ENCODE measurements around the gene GADD45G.

The GADD45G gene, protein sequence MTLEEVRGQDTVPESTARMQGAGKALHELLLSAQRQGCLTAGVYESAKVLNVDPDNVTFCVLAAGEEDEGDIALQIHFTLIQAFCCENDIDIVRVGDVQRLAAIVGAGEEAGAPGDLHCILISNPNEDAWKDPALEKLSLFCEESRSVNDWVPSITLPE
- 21.7 to 24.9 (median 23.5) reads per million in 3 donors for total RNA-seq

DNA sequence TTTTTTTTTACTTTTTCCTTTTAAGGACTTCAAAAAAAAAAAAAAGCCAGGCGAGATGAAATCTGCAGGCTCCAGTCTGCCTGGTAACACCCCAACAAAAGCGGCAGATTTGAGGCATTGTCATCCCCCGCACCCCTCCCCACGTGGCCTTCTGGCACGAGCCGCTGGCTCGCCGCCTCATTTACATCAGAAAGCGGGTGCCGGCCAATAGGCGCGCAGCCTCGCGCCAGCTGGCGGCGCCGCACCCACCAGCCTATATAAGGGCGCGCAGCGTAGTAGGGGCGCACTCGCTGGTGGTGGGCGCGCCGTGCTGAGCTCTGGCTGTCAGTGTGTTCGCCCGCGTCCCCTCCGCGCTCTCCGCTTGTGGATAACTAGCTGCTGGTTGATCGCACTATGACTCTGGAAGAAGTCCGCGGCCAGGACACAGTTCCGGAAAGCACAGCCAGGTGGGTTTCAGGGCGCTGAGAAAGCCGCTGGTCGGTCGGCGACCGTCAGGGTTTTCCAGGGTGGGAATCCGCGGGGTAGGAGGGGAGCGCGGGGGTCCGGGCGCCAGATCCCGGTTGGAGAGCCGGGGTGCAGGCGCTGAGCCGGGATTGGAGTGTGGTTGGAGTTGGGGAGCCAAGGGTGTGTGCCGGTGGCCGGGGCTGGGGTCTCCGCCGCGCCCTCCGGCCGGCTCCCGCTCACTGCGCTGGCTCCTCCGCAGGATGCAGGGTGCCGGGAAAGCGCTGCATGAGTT, at the start of gene GADD45G:
TSS of gene GADD45G (plus strand) at position 284 of the 736 bp plus-strand sequence. CDS start at position 394, 110 bp downstream.
- Histone ChIP-seq H3K4me3 (ENCODE audit: insufficient read depth, low read depth, low read length, poor library complexity, severe bottlenecking) (peak within 1 kb of the TSS; percentile 71), H3K27ac (ENCODE audit: insufficient read depth, low read length, poor library complexity, severe bottlenecking) (peak within 1 kb of the TSS; percentile 54), H3K27me3 (replicated peaks; ENCODE audit: control insufficient read depth, insufficient read depth, low read length, poor library complexity, severe bottlenecking) (no peaks in the 10 kb centered on the region), H3K9me3 (ENCODE audit: control insufficient read depth, low read length) (no peaks in the 10 kb centered on the region), H3K4me1 (ENCODE audit: control insufficient read depth, insufficient read depth, low read length, poor library complexity, severe bottlenecking) (peaks cover 27% of the 10 kb centered on the region), H3K36me3 (ENCODE audit: control insufficient read depth, insufficient read depth, low read length) (no peaks in the 10 kb centered on the region)
- peak; percentile 83 to 89 (median 84) for DNase-seq

DNA sequence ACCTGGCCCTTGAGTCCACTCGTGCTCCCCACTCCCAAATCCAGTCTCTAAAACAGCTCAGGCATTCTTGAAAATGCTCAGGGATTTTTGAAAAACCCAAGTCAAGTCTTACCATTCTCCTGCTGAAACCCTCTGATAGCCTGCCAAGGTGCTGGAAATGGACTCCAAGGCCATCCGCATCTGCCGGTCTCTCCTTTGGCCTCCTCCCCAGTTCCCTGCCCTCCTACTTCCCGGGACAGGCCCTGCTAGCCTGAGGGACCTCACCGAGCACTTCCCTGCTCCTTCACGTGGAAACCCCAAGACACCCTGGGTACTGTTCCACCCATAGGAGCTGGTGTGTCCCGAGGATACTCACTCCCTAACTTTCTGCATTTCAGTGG, 49.8 kb upstream of the GADD45G start:
- Histone ChIP-seq H3K27ac (ENCODE audit: insufficient read depth, low read length, poor library complexity, severe bottlenecking) (no peak overlapping the region), H3K4me3 (ENCODE audit: insufficient read depth, low read depth, low read length, poor library complexity, severe bottlenecking) (no peak overlapping the region), H3K4me1 (ENCODE audit: control insufficient read depth, insufficient read depth, low read length, poor library complexity, severe bottlenecking) (no peaks in the 10 kb centered on the region), H3K9me3 (ENCODE audit: control insufficient read depth, low read length) (no peaks in the 10 kb centered on the region), H3K27me3 (replicated peaks; ENCODE audit: control insufficient read depth, insufficient read depth, low read length, poor library complexity, severe bottlenecking) (no peaks in the 10 kb centered on the region), H3K36me3 (ENCODE audit: control insufficient read depth, insufficient read depth, low read length) (no peaks in the 10 kb centered on the region)
- no peak for DNase-seq

DNA sequence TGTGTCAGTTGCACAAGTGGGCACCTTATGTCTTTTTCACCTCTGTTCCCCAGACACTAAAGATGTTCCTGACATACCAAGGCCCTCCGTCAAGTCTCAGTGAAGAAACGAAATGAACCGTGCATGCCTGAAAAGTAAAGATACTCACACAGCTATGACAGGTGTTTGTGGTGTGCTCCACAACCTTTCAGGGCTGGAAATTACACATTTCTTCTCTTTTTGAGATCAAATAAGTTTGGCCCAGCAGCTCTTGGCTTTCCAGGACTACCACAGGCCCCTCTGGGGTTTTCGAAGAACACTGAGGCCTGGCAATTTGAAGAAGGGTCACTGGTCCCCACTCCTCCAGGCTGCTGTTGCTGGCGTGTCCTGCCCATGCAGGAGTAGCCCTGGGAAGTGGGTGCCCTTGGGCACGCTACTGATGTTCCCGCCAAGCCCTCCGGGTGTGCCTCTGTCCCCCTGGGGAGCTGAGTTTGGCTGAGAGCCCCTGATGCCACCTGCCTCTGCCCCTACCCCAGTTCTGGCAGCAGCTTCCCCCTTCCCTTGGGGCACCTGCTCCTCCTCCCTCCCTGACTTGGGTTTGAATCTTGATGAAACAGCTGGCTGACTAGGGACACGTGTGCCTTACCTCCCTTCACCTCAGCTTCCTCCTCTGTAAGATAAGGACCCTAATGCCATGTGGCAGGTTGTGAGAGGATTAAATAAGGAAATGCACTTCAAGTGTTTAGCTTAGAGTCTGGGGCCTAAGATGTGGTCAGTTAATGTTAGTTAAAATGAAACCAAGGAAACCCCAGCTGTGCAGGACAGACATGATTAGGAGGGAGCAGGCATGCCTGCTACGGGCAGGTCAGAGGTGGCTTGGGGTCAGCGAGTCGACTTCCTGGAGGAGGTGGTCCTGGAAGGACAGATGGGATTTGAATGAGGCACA, 49.1 kb upstream of the GADD45G start:
- Histone ChIP-seq H3K4me1 (ENCODE audit: control insufficient read depth, insufficient read depth, low read length, poor library complexity, severe bottlenecking) (no peaks in the 10 kb centered on the region), H3K9me3 (ENCODE audit: control insufficient read depth, low read length) (no peaks in the 10 kb centered on the region), H3K27ac (ENCODE audit: insufficient read depth, low read length, poor library complexity, severe bottlenecking) (no peak overlapping the region), H3K27me3 (replicated peaks; ENCODE audit: control insufficient read depth, insufficient read depth, low read length, poor library complexity, severe bottlenecking) (no peaks in the 10 kb centered on the region), H3K4me3 (ENCODE audit: insufficient read depth, low read depth, low read length, poor library complexity, severe bottlenecking) (no peak overlapping the region), H3K36me3 (ENCODE audit: control insufficient read depth, insufficient read depth, low read length) (no peaks in the 10 kb centered on the region)
- no peak for DNase-seq

DNA sequence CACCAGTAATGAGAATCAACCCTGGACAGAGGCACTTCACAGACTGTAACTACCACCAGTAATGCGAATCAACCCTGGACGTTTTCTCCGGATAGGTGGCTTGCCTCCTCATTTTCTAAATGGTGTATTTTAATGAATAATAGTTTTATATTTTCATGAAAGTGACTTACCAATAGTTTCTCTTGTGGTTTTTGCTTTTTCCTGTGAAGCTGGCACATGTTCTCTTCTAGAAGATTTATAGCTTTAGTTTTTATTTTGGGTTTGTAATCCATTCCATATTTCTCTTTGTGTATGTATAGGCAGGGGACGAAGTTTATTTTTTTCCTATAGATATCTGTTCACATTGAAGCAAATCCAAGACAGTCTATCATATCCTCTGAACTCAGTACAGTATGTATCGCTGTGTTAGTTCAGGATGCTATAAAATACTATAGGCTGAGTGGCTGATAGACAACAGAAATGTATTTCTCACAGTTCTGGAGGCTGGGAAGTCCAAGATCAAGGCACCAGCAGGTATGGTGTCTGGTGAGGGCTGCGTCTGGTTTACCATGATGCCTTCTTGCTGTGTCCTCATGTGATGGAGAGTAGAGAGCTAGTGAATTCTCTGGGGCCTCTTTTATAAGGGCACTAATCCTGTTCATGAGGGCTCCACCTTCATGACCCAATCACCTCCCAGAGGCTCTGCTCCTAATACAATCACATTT, 46.5 kb upstream of the GADD45G start:
- Histone ChIP-seq H3K27ac (ENCODE audit: insufficient read depth, low read length, poor library complexity, severe bottlenecking) (no peak overlapping the region), H3K27me3 (replicated peaks; ENCODE audit: control insufficient read depth, insufficient read depth, low read length, poor library complexity, severe bottlenecking) (no peaks in the 10 kb centered on the region), H3K4me3 (ENCODE audit: insufficient read depth, low read depth, low read length, poor library complexity, severe bottlenecking) (no peak overlapping the region), H3K36me3 (ENCODE audit: control insufficient read depth, insufficient read depth, low read length) (no peaks in the 10 kb centered on the region), H3K4me1 (ENCODE audit: control insufficient read depth, insufficient read depth, low read length, poor library complexity, severe bottlenecking) (no peaks in the 10 kb centered on the region), H3K9me3 (ENCODE audit: control insufficient read depth, low read length) (no peaks in the 10 kb centered on the region)
- DNase-seq, result no peak

DNA sequence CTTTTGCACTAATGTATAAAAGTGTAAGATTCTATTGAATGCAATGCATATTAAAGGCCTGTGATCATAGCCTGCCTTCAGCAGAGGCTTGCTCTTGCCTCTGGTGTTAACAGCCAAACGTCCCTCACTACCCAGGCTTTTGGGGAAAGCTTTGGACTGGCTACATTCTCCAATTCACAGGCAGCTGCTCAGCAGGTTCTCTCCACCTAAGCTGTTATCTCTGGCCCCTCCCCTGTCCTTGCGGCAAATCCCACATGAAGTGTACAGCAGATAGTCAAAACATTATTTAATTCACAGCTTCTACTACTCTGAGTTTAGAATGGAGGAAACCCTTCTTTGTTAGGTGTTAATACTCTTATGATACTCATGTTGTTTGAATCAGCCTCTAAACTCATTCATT, 45.9 kb upstream of the GADD45G start:
- no peaks in the 10 kb centered on the region for H3K9me3 ChIP-seq (ENCODE audit: control insufficient read depth, low read length)
- no peaks in the 10 kb centered on the region for H3K36me3 ChIP-seq (ENCODE audit: control insufficient read depth, insufficient read depth, low read length)
- DNase-seq, result no peak
- H3K27me3 ChIP-seq (replicated peaks; ENCODE audit: control insufficient read depth, insufficient read depth, low read length, poor library complexity, severe bottlenecking), result no peaks in the 10 kb centered on the region
- no peaks in the 10 kb centered on the region for H3K4me1 ChIP-seq (ENCODE audit: control insufficient read depth, insufficient read depth, low read length, poor library complexity, severe bottlenecking)
- no peak overlapping the region for H3K27ac ChIP-seq (ENCODE audit: insufficient read depth, low read length, poor library complexity, severe bottlenecking)
- no peak overlapping the region for H3K4me3 ChIP-seq (ENCODE audit: insufficient read depth, low read depth, low read length, poor library complexity, severe bottlenecking)

DNA sequence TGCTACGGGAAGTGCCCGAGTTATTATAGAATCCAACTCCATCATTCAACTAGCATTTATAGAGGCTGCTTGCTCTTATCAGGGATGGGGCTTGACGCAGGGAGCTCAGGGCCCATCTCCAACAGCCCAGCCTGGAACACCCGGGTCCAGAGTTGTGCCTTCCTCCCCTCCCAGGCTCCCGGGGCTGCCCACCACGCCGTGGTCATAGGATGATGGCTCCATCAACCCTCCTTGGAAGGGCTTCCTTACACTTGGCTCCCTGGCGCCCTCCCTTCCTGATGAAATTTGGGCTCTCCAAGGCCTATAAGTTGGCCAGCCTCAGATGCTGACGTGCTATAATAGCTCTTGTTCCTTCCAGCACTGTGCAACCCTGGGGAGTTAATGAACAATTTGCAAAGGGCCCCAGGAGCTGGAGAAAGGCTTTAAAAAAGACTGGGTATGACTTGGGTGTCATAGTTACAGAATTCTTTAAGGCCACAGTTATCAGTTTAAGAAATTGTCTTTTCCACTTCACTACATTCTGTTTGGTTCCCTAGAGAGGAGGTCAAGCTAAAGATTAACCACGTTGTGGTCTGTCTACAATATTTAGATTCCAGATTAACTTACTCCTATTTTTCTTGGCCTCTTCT, 42.5 kb upstream of the GADD45G start:
- DNase-seq, result no peak
- H3K27ac ChIP-seq (ENCODE audit: insufficient read depth, low read length, poor library complexity, severe bottlenecking), result no peak overlapping the region
- H3K27me3 ChIP-seq (replicated peaks; ENCODE audit: control insufficient read depth, insufficient read depth, low read length, poor library complexity, severe bottlenecking), result no peaks in the 10 kb centered on the region
- no peak overlapping the region for H3K4me3 ChIP-seq (ENCODE audit: insufficient read depth, low read depth, low read length, poor library complexity, severe bottlenecking)
- H3K36me3 ChIP-seq (ENCODE audit: control insufficient read depth, insufficient read depth, low read length), result no peaks in the 10 kb centered on the region
- no peaks in the 10 kb centered on the region for H3K4me1 ChIP-seq (ENCODE audit: control insufficient read depth, insufficient read depth, low read length, poor library complexity, severe bottlenecking)
- H3K9me3 ChIP-seq (ENCODE audit: control insufficient read depth, low read length), result no peaks in the 10 kb centered on the region

DNA sequence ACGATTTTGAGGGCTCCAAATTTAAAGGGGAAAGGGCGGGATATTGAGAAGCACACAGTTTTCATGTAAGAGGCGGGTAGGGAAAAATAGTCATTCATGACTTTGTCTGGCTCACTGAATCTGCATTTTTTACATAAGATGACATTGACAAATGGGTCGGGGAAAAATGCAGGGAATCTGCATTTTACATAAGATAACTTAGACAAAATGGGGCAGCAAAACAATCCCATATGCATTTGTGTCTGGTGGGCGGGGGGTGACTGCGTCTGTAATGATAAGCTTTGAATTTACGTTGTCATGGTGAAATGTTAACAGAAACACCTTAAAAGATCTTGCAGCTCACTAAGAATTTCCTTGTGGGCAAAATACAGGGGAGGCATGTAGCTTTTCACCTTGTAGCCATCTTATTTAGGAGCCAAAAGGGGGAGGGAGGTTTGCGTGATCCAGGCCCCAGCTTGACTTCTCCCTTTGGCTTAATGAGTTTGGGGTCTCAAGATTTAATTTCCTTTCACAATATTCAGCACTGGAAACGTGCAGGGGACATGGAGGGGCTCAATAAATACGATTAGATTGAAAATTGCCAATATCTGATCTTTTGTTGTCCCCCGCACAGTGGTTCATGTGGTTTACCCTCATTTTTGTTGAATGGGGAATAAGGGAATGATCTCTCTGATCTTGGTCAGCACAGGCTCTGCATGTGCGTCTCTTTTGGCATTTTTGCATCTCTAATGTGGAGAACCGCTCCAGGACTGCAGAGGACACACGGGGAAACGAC, 41.1 kb upstream of the GADD45G start:
- Histone ChIP-seq H3K36me3 (ENCODE audit: control insufficient read depth, insufficient read depth, low read length) (no peaks in the 10 kb centered on the region), H3K9me3 (ENCODE audit: control insufficient read depth, low read length) (no peaks in the 10 kb centered on the region), H3K4me3 (ENCODE audit: insufficient read depth, low read depth, low read length, poor library complexity, severe bottlenecking) (no peak overlapping the region), H3K4me1 (ENCODE audit: control insufficient read depth, insufficient read depth, low read length, poor library complexity, severe bottlenecking) (no peaks in the 10 kb centered on the region), H3K27me3 (replicated peaks; ENCODE audit: control insufficient read depth, insufficient read depth, low read length, poor library complexity, severe bottlenecking) (no peaks in the 10 kb centered on the region), H3K27ac (ENCODE audit: insufficient read depth, low read length, poor library complexity, severe bottlenecking) (no peak overlapping the region)
- no peak for DNase-seq

DNA sequence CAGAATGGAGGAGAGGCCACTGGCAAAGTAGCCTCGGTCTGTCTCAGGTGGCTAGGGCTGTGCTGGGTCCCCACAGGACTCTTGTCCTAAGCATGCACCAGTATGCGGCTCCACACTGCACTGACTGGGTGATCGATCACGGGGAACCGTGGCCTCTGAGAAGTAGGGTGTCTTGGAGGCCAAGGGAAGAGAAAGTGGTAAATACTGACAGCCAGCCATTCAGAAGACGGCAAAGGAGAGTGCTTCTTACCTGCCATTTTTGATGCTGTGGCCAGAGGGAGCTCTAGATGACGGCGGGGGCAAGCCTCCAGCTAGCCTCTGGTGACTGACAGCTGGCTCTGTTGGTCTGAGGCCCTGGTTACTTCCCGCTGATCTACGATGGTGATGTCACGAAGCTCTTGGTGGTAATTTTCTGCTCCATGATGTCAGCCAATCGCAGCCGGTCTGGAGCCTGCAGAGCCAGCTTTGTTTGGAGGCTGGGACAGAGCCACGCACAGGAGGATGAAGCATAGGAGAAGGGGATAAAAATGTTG, 40.4 kb upstream of the GADD45G start:
- Histone ChIP-seq H3K4me1 (ENCODE audit: control insufficient read depth, insufficient read depth, low read length, poor library complexity, severe bottlenecking) (no peaks in the 10 kb centered on the region), H3K36me3 (ENCODE audit: control insufficient read depth, insufficient read depth, low read length) (no peaks in the 10 kb centered on the region), H3K27ac (ENCODE audit: insufficient read depth, low read length, poor library complexity, severe bottlenecking) (no peak overlapping the region), H3K27me3 (replicated peaks; ENCODE audit: control insufficient read depth, insufficient read depth, low read length, poor library complexity, severe bottlenecking) (no peaks in the 10 kb centered on the region), H3K9me3 (ENCODE audit: control insufficient read depth, low read length) (no peaks in the 10 kb centered on the region), H3K4me3 (ENCODE audit: insufficient read depth, low read depth, low read length, poor library complexity, severe bottlenecking) (no peak overlapping the region)
- DNase-seq, result no peak

DNA sequence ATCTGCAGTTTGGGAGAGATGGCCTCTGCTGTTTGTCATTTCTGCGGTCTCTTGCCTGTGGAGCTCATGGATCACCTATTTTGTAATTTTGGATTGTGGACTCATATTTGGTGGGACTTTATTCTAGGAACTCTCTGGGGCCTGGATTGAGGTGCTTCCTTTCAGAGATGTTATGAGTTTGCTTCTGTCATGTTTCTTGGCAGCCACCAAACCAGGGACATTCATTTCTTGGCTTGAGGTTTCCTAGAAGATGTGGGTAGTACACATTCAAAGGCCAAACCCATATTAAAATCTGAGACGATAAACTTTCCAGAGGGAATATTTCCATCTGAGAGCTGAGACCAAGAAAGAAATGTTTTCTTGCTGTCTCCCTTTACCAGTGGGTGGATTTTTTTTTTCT, 37.2 kb upstream of the GADD45G start:
- Histone ChIP-seq H3K27me3 (replicated peaks; ENCODE audit: control insufficient read depth, insufficient read depth, low read length, poor library complexity, severe bottlenecking) (no peaks in the 10 kb centered on the region), H3K9me3 (ENCODE audit: control insufficient read depth, low read length) (no peaks in the 10 kb centered on the region), H3K4me3 (ENCODE audit: insufficient read depth, low read depth, low read length, poor library complexity, severe bottlenecking) (no peak overlapping the region), H3K4me1 (ENCODE audit: control insufficient read depth, insufficient read depth, low read length, poor library complexity, severe bottlenecking) (no peaks in the 10 kb centered on the region), H3K27ac (ENCODE audit: insufficient read depth, low read length, poor library complexity, severe bottlenecking) (no peak overlapping the region), H3K36me3 (ENCODE audit: control insufficient read depth, insufficient read depth, low read length) (no peaks in the 10 kb centered on the region)
- DNase-seq, result no peak
